Nephron progenitor cell (in vitro differentiated cells): ENCODE measurements around the gene ADAMTS3.

Experiments
- DNase-seq: peaks from one replicate; pipeline ENCODE4 v3.0.0; 2021
- H3K27ac Mint-ChIP-seq: 2 replicates; pipeline ENCODE4 v1.8.0; 2021; ENCODE audit warnings: mild to moderate bottlenecking, moderate library complexity, mixed read lengths
- H3K27me3 Mint-ChIP-seq: 2 replicates; pipeline ENCODE4 v1.8.0; 2021; ENCODE audit warnings: mild to moderate bottlenecking, low read depth, mixed read lengths; ENCODE audit not compliant: poor library complexity
- H3K36me3 Mint-ChIP-seq: 2 replicates; pipeline ENCODE4 v1.8.0; 2021; ENCODE audit warnings: low read depth, mixed read lengths
- H3K4me1 Mint-ChIP-seq: 2 replicates; pipeline ENCODE4 v1.8.0; 2021; ENCODE audit warnings: mixed read lengths
- H3K4me3 Mint-ChIP-seq: 2 replicates; pipeline ENCODE4 v1.8.0; 2021; ENCODE audit warnings: mild to moderate bottlenecking, moderate library complexity, mixed read lengths
- H3K9me3 Mint-ChIP-seq: 2 replicates; pipeline ENCODE4 v1.8.0; 2021; ENCODE audit warnings: mild to moderate bottlenecking, moderate library complexity, mixed read lengths
- TF ChIP-seq, protein P1 (sequence below): fragments of 200-600 bp; sonication (generic); IDR thresholded peaks from 2 replicates; pipeline ENCODE4 v1.5.0; 2021; ENCODE audit warnings: antibody characterized with exemption

The ADAMTS3 gene

GRCh38 chr4:72457158-72457557 lies 111.9 kb downstream of the ADAMTS3 start:
- H3K9me3 Mint-ChIP-seq = peaks cover 3% of the 10 kb centered on the region
- H3K4me1 Mint-ChIP-seq = no peaks in the 10 kb centered on the region
- H3K4me3 Mint-ChIP-seq = no peak overlapping the region
- no peaks in the 10 kb centered on the region for H3K27me3 Mint-ChIP-seq
- TF ChIP-seq, protein P1, sequence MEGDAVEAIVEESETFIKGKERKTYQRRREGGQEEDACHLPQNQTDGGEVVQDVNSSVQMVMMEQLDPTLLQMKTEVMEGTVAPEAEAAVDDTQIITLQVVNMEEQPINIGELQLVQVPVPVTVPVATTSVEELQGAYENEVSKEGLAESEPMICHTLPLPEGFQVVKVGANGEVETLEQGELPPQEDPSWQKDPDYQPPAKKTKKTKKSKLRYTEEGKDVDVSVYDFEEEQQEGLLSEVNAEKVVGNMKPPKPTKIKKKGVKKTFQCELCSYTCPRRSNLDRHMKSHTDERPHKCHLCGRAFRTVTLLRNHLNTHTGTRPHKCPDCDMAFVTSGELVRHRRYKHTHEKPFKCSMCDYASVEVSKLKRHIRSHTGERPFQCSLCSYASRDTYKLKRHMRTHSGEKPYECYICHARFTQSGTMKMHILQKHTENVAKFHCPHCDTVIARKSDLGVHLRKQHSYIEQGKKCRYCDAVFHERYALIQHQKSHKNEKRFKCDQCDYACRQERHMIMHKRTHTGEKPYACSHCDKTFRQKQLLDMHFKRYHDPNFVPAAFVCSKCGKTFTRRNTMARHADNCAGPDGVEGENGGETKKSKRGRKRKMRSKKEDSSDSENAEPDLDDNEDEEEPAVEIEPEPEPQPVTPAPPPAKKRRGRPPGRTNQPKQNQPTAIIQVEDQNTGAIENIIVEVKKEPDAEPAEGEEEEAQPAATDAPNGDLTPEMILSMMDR = no peak
- no peaks in the 10 kb centered on the region for H3K36me3 Mint-ChIP-seq
- no peak for DNase-seq
- H3K27ac Mint-ChIP-seq = no peak overlapping the region

GRCh38 chr4:72451349-72451748 lies 117.7 kb downstream of the ADAMTS3 start:
- no peaks in the 10 kb centered on the region for H3K36me3 Mint-ChIP-seq
- H3K9me3 Mint-ChIP-seq = peaks cover 3% of the 10 kb centered on the region
- H3K4me3 Mint-ChIP-seq = no peak overlapping the region
- TF ChIP-seq, protein P1 = no peak
- H3K27ac Mint-ChIP-seq = no peak overlapping the region
- no peaks in the 10 kb centered on the region for H3K4me1 Mint-ChIP-seq
- DNase-seq = no peak
- no peaks in the 10 kb centered on the region for H3K27me3 Mint-ChIP-seq

DNA sequence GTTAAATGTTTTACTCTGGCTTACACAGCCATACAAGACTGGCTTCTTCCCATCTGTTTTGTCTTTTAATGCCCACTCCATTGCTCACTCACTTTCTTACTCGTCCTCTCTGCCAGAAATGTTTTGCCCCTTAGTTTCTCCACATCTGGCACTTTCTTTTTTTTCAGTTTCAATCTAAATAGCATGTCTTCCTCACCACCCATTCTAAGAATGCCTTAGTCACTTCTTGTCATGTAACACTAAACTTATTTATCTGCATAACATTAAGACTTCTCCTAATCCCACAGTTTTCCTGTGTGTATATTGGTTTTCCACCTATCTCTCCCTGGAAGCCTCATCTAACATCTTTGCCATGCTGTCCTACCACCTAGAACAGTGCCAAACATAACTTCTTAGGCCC lies 119.3 kb downstream of the ADAMTS3 start:
- Mint-ChIP-seq H3K4me1 (no peaks in the 10 kb centered on the region), H3K9me3 (no peaks in the 10 kb centered on the region), H3K27ac (no peak overlapping the region), H3K36me3 (no peaks in the 10 kb centered on the region), H3K4me3 (no peak overlapping the region), H3K27me3 (no peaks in the 10 kb centered on the region)
- TF ChIP-seq, protein P1 = no peak
- no peak for DNase-seq

- H3K36me3 Mint-ChIP-seq = no peaks in the 10 kb centered on the region
- H3K9me3 Mint-ChIP-seq = no peaks in the 10 kb centered on the region
- H3K27ac Mint-ChIP-seq = no peak overlapping the region
- no peak for DNase-seq
- TF ChIP-seq, protein P1 = no peak
- no peaks in the 10 kb centered on the region for H3K27me3 Mint-ChIP-seq
- H3K4me3 Mint-ChIP-seq = no peak overlapping the region
- H3K4me1 Mint-ChIP-seq = peaks cover 8% of the 10 kb centered on the region
These were observed 120.8 kb downstream of the ADAMTS3 start for GRCh38 chr4:72448231-72448630.

DNA sequence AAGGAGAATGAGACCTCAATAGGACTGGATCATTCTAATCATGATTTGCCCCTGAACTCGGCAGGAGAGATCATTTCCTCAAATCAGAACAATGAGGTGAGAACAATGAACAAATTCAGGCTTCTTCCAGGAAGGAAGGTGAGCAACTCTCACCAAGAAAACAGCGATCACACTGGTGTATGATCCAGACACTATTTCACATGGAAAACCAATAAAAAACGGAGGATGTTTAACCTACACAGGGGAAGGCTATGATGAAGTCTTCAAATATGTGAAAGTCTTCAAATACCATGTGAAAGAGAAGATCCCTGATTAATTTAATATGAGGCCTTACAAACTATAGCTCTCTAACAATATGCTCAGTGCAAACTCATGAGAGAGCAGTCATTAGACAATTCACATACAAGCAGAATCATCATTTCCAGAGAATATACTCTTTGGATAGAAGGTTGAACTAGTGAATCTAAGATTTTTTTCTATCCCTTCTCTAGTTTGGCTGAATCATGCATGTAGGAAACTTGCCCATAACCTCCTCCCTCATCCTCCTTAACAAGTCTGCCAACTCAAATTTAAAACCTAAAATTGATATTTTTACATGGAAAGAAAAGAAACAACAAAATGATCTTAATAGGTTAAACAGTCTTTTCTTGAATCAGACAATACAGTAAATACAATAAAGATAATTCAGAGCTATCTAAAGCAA lies 122.5 kb downstream of the ADAMTS3 start:
- no peak overlapping the region for H3K4me3 Mint-ChIP-seq
- peaks cover 8% of the 10 kb centered on the region for H3K4me1 Mint-ChIP-seq
- H3K9me3 Mint-ChIP-seq = no peaks in the 10 kb centered on the region
- H3K36me3 Mint-ChIP-seq = no peaks in the 10 kb centered on the region
- no peak overlapping the region for H3K27ac Mint-ChIP-seq
- TF ChIP-seq, protein P1 = no peak
- DNase-seq = no peak
- H3K27me3 Mint-ChIP-seq = no peaks in the 10 kb centered on the region

GRCh38 chr4:72444092-72444491 lies 124.9 kb downstream of the ADAMTS3 start:
- peaks cover 8% of the 10 kb centered on the region for H3K4me1 Mint-ChIP-seq
- H3K4me3 Mint-ChIP-seq = no peak overlapping the region
- TF ChIP-seq, protein P1 = no peak
- H3K27me3 Mint-ChIP-seq = no peaks in the 10 kb centered on the region
- no peaks in the 10 kb centered on the region for H3K36me3 Mint-ChIP-seq
- peak overlapping the region; percentile 40 for H3K27ac Mint-ChIP-seq
- DNase-seq = no peak
- H3K9me3 Mint-ChIP-seq = no peaks in the 10 kb centered on the region
